H9 (cell line): ENCODE results near the gene DENND1A. TPM values are rescaled to one million over a fixed set of nuclear protein-coding genes. Genes with fewer than 3 reads are reported as not detected.

Experiments used
- DNase-seq: peaks from one replicate; pipeline ENCODE4 v3.0.0-alpha.2; 2017
- H2AFZ ChIP-seq: one replicate; pipeline ENCODE4 v1.6.1; 2013; ENCODE audit warnings: mild to moderate bottlenecking, low read length, control low read depth, moderate library complexity
- H2AK5ac ChIP-seq: 2 replicates; pipeline ENCODE4 v1.6.1; 2013; ENCODE audit warnings: low read length, control low read depth, mixed read lengths; ENCODE audit not compliant: insufficient read length
- H2BK120ac ChIP-seq: one replicate; pipeline ENCODE4 v1.6.1; 2013; ENCODE audit warnings: low read depth, mild to moderate bottlenecking, low read length, control low read depth, inconsistent platforms; ENCODE audit not compliant: poor library complexity, severe bottlenecking
- H2BK12ac ChIP-seq: 2 replicates; pipeline ENCODE4 v1.6.1; 2013; ENCODE audit warnings: low read length, control low read depth, mixed read lengths, low read depth; ENCODE audit not compliant: insufficient read length
- H2BK15ac ChIP-seq: 2 replicates; pipeline ENCODE4 v1.6.1; 2013; ENCODE audit warnings: low read depth, low read length, control low read depth
- H2BK20ac ChIP-seq: one replicate; pipeline ENCODE4 v1.6.1; 2013; ENCODE audit warnings: low read depth, mild to moderate bottlenecking, low read length, control low read depth, inconsistent platforms; ENCODE audit not compliant: poor library complexity, severe bottlenecking
- H2BK5ac ChIP-seq: 2 replicates; pipeline ENCODE4 v1.6.1; 2013; ENCODE audit warnings: low read length, control low read depth, mixed read lengths; ENCODE audit not compliant: insufficient read length
- H3K14ac ChIP-seq: 2 replicates; pipeline ENCODE4 v1.6.1; 2013; ENCODE audit warnings: low read length, control low read depth; ENCODE audit not compliant: insufficient read depth
- H3K18ac ChIP-seq: 2 replicates; pipeline ENCODE4 v1.6.1; 2013; ENCODE audit warnings: low read depth, mild to moderate bottlenecking, mixed read lengths, low read length, control low read depth; ENCODE audit not compliant: insufficient read length
- H3K23ac ChIP-seq: 2 replicates; pipeline ENCODE4 v1.6.1; 2013; ENCODE audit warnings: low read length, control low read depth, mixed read lengths, low read depth; ENCODE audit not compliant: insufficient read length
- H3K23me2 ChIP-seq: 2 replicates; pipeline ENCODE4 v1.6.1; 2013; ENCODE audit warnings: low read depth, mild to moderate bottlenecking, mixed read lengths, low read length, control low read depth; ENCODE audit not compliant: insufficient read length, poor library complexity, severe bottlenecking
- H3K27ac ChIP-seq: 2 replicates; pipeline ENCODE4 v1.5.1; 2013; ENCODE audit warnings: low read length, control low read depth, mixed read lengths, low read depth; ENCODE audit not compliant: insufficient read length
- H3K27me3 ChIP-seq: 2 replicates; pipeline ENCODE4 v1.6.1; 2013; ENCODE audit warnings: low read length, control low read depth, inconsistent platforms; ENCODE audit not compliant: insufficient read depth
- H3K4ac ChIP-seq: 2 replicates; pipeline ENCODE4 v1.6.1; 2013; ENCODE audit warnings: low read depth, mild to moderate bottlenecking, control low read depth, inconsistent platforms, low read length, moderate library complexity
- H3K4me1 ChIP-seq: 2 replicates; pipeline ENCODE4 v1.6.1; 2013; ENCODE audit warnings: low read length, control low read depth, inconsistent platforms; ENCODE audit not compliant: insufficient read depth
- H3K4me2 ChIP-seq: 2 replicates; pipeline ENCODE4 v1.6.1; 2013; ENCODE audit warnings: low read length, control low read depth, mixed read lengths; ENCODE audit not compliant: insufficient read length, insufficient read depth
- H3K56ac ChIP-seq: 2 replicates; pipeline ENCODE4 v1.6.1; 2013; ENCODE audit warnings: low read depth, mild to moderate bottlenecking, mixed read lengths, low read length, control low read depth; ENCODE audit not compliant: insufficient read length
- H3K79me1 ChIP-seq: 2 replicates; pipeline ENCODE4 v1.6.1; 2013; ENCODE audit warnings: low read depth, mild to moderate bottlenecking, moderate library complexity, low read length, control low read depth, inconsistent platforms; ENCODE audit not compliant: insufficient read depth, poor library complexity, severe bottlenecking
- H3K79me2 ChIP-seq: 2 replicates; pipeline ENCODE4 v1.6.1; 2013; ENCODE audit warnings: low read length, control low read depth, inconsistent platforms; ENCODE audit not compliant: insufficient read depth
- H3K9ac ChIP-seq: 2 replicates; pipeline ENCODE4 v1.6.1; 2013; ENCODE audit warnings: low read length, control low read depth, mixed read lengths; ENCODE audit not compliant: insufficient read length; ENCODE audit errors: extremely low read depth
- H3K9me3 ChIP-seq: one replicate; pipeline ENCODE4 v1.6.1; 2013; ENCODE audit warnings: low read depth, low read length, inconsistent platforms; ENCODE audit not compliant: control insufficient read depth
- H3T11ph ChIP-seq: one replicate; pipeline ENCODE4 v1.6.1; 2013; ENCODE audit warnings: mild to moderate bottlenecking, low read length, control low read depth, inconsistent platforms
- H4K20me1 ChIP-seq: one replicate; pipeline ENCODE4 v1.6.1; 2013; ENCODE audit not compliant: control insufficient read depth, insufficient read length, insufficient read depth
- H4K5ac ChIP-seq: 2 replicates; pipeline ENCODE4 v1.6.1; 2013; ENCODE audit warnings: low read depth, mild to moderate bottlenecking, mixed read lengths, low read length, control low read depth; ENCODE audit not compliant: insufficient read length
- H4K8ac ChIP-seq: replicated peaks from 2 replicates; pipeline ENCODE4 v1.6.1; 2013; ENCODE audit warnings: low read length, control low read depth, mixed read lengths, low read depth; ENCODE audit not compliant: insufficient read length
- H4K91ac ChIP-seq: 2 replicates; pipeline ENCODE4 v1.6.1; 2013; ENCODE audit warnings: low read depth, mild to moderate bottlenecking, moderate library complexity, mixed read lengths, low read length, control low read depth; ENCODE audit not compliant: insufficient read length
- H3K27ac Mint-ChIP-seq, 3 experiments: 2 replicates in 2 of 3; 3 replicates in 1 of 3; pipeline ENCODE4 v1.8.0; 2020 to 2021; ENCODE audit warnings: mixed read lengths in 3 of 3, mild to moderate bottlenecking in 1 of 3, moderate library complexity in 1 of 3
- H3K27me3 Mint-ChIP-seq: 2 replicates; pipeline ENCODE4 v1.8.0; 2021; ENCODE audit warnings: low read depth, mild to moderate bottlenecking, moderate library complexity, mixed read lengths
- H3K36me3 Mint-ChIP-seq, 3 experiments: 2 replicates in 2 of 3; 3 replicates in 1 of 3; pipeline ENCODE4 v1.8.0; 2020 to 2021; ENCODE audit warnings: low read depth in 3 of 3, mixed read lengths in 3 of 3; ENCODE audit not compliant: insufficient read depth in 1 of 3
- H3K4me1 Mint-ChIP-seq, 2 experiments: 2 replicates each; pipeline ENCODE4 v1.8.0; 2020; ENCODE audit warnings: mixed read lengths in 2 of 2
- H3K4me3 Mint-ChIP-seq, 2 experiments: 2 replicates in 1 of 2; 3 replicates in 1 of 2; pipeline ENCODE4 v1.8.0; 2020 to 2021; ENCODE audit warnings: mild to moderate bottlenecking in 2 of 2, mixed read lengths in 2 of 2, moderate library complexity in 1 of 2
- H3K9me3 Mint-ChIP-seq, 2 experiments: 2 replicates in 1 of 2; 3 replicates in 1 of 2; pipeline ENCODE4 v1.8.0; 2020; ENCODE audit warnings: mild to moderate bottlenecking in 2 of 2, mixed read lengths in 2 of 2, moderate library complexity in 1 of 2
- CTCF ChIP-seq: fragments of 200-600 bp; sonication (generic); conservative IDR thresholded peaks from 3 replicates; pipeline ENCODE4 v1.8.0; 2021; ENCODE audit warnings: antibody characterized with exemption, mild to moderate bottlenecking
- WGBS: extraction: QIAGEN DNeasy Blood & Tissue Kit; methylation state at CpG from one replicate; pipeline ENCODE4 v1.1.7; 2013; ENCODE audit warnings: missing lambda C conversion rate, low lambda C conversion rate, mixed read lengths; ENCODE audit not compliant: insufficient read length; ENCODE audit errors: extremely low coverage; 5-methylcytosine and 5-hydroxymethylcytosine counted together
- total RNA-seq: library from RNA; stranded (reverse); gene quantifications from 2 replicates; pipeline ENCODE4 v1.2.1, GENCODE V29; 2021

Gene DENND1A
- total RNA-seq, 1 experiment from 2014 or later = 20.4 TPM

- Mint-ChIP-seq H3K36me3 (no peaks in the 10 kb centered on the region; a peak in 1 of 7 replicates), H3K4me1 (peaks cover 14 to 21% of the 10 kb centered on the region in 2 experiments), H3K4me3 (no peak overlapping the region), H3K9me3 (no peaks in the 10 kb centered on the region), H3K27me3 (no peaks in the 10 kb centered on the region; the same call in 1 of the 2 replicates), H3K27ac (no peak overlapping the region)
- H2AK5ac ChIP-seq = no peak overlapping the region
- H2BK12ac ChIP-seq = no peak overlapping the region
- TF ChIP-seq CTCF = no peak
- no peak overlapping the region for H3K56ac ChIP-seq
- H3K4ac ChIP-seq = no peak overlapping the region
- no peak overlapping the region for H4K5ac ChIP-seq
- H4K20me1 ChIP-seq = no peaks in the 10 kb centered on the region
- no peak overlapping the region for H3K18ac ChIP-seq
- H2BK120ac ChIP-seq = no peak overlapping the region
- no peak overlapping the region for H2AFZ ChIP-seq
- WGBS = no CpG with 5 or more reads among the region's 2 CpGs
- no peak for DNase-seq
- no peak overlapping the region for H3K27ac ChIP-seq
- H2BK5ac ChIP-seq = no peak overlapping the region
- H2BK15ac ChIP-seq = no peak overlapping the region
- H3K14ac ChIP-seq = no peak overlapping the region
- no peaks in the 10 kb centered on the region for H3K27me3 ChIP-seq
- no peaks in the 10 kb centered on the region for H3K23me2 ChIP-seq
- no peaks in the 10 kb centered on the region for H3K9me3 ChIP-seq
- H3K9ac ChIP-seq = no peak overlapping the region
- H3K4me2 ChIP-seq = no peak overlapping the region
- H3K79me1 ChIP-seq = no peaks in the 10 kb centered on the region
- H4K8ac ChIP-seq = no peak overlapping the region
- H3T11ph ChIP-seq = no peak overlapping the region
- H3K23ac ChIP-seq = no peak overlapping the region
- no peaks in the 10 kb centered on the region for H3K79me2 ChIP-seq
- H3K4me1 ChIP-seq = peaks cover 4% of the 10 kb centered on the region; the same call in 1 of the 2 replicates
- H4K91ac ChIP-seq = no peak overlapping the region
- no peak overlapping the region for H2BK20ac ChIP-seq
Measured at GRCh38 chr9:123622711-123623241, 307.1 kb downstream of the DENND1A start.
